H1 (cell line): ENCODE measurements around the gene RERE. TPM values are rescaled to one million over a fixed set of nuclear protein-coding genes. Genes with fewer than 3 reads are reported as not detected.

Experiments
- CTCF ChIA-PET: fragments of 300-600 bp; sonication (Branson Sonifier 250); formaldehyde crosslinking; loops from one replicate; lab custom pipeline; 2021; ENCODE audit not compliant: partially characterized antibody; lab: Charles Lee
- POLR2A ChIA-PET: fragments of 300-600 bp; sonication (Branson Sonifier 250); formaldehyde crosslinking; loops from one replicate; lab custom pipeline; 2021; ENCODE audit warnings: inconsistent platforms; ENCODE audit not compliant: partially characterized antibody; lab: Charles Lee
- DNase-seq, 2 experiments: peaks; one replicate each; pipeline versions ENCODE4 v3.0.0 to v3.0.0-alpha.2; 2010 to 2022; ENCODE audit warnings: low spot score in 2 of 2, low read depth in 1 of 2, mixed read lengths in 1 of 2
- FAIRE-seq: peaks from 2 replicates; lab custom pipeline; 2011; peaks lifted over from hg19 to GRCh38; lab: Jason Lieb, UNC
- H2AFZ ChIP-seq: 2 replicates; pipeline ENCODE4 v1.8.1; 2012; ENCODE audit warnings: low read length, inconsistent platforms
- H2AK5ac ChIP-seq: 2 replicates; pipeline ENCODE4 v1.6.1; 2013; ENCODE audit warnings: low read depth, low read length
- H2BK120ac ChIP-seq: replicated peaks from 2 replicates; pipeline ENCODE3; 2013; ENCODE audit warnings: low read depth, low read length, inconsistent platforms
- H2BK12ac ChIP-seq: 2 replicates; pipeline ENCODE4 v1.6.1; 2013; ENCODE audit warnings: low read depth, low read length
- H2BK15ac ChIP-seq: 2 replicates; pipeline ENCODE4 v1.6.1; 2013; ENCODE audit warnings: low read length
- H2BK20ac ChIP-seq: 2 replicates; pipeline ENCODE4 v1.6.1; 2013; ENCODE audit warnings: low read length
- H2BK5ac ChIP-seq: 2 replicates; pipeline ENCODE4 v1.6.1; 2013; ENCODE audit warnings: low read depth, low read length
- H3K14ac ChIP-seq: 2 replicates; pipeline ENCODE4 v1.6.1; 2013; ENCODE audit warnings: inconsistent platforms; ENCODE audit not compliant: insufficient read length
- H3K18ac ChIP-seq: 2 replicates; pipeline ENCODE4 v1.6.1; 2013; ENCODE audit warnings: low read length; ENCODE audit errors: extremely low read depth
- H3K23ac ChIP-seq: 2 replicates; pipeline ENCODE4 v1.6.1; 2013; ENCODE audit warnings: inconsistent platforms; ENCODE audit not compliant: insufficient read length
- H3K23me2 ChIP-seq: 2 replicates; pipeline ENCODE4 v1.6.1; 2013; ENCODE audit warnings: low read depth, low read length
- H3K27ac ChIP-seq: 2 replicates; pipeline ENCODE4 v1.6.1; 2011; ENCODE audit warnings: low read depth, low read length, inconsistent platforms
- H3K27me3 ChIP-seq, 4 experiments: replicated peaks in 1 of 4; 1 replicate in 1 of 4; 2 replicates in 3 of 4; pipeline versions ENCODE4 v1.6.1 to v1.8.1; 2011 to 2013; ENCODE audit warnings: low read length in 3 of 4, mild to moderate bottlenecking in 3 of 4, inconsistent platforms in 2 of 4, mixed read lengths in 2 of 4, moderate library complexity in 1 of 4; ENCODE audit not compliant: control insufficient read depth in 3 of 4, insufficient read depth in 3 of 4; ENCODE audit errors: extremely low read depth in 1 of 4
- H3K36me3 ChIP-seq, 4 experiments: 2 replicates each; pipeline versions ENCODE4 v1.6.1 to v1.8.1; 2011 to 2013; ENCODE audit warnings: mild to moderate bottlenecking in 4 of 4, low read length in 3 of 4, moderate library complexity in 2 of 4, control low read depth in 1 of 4, inconsistent platforms in 1 of 4; ENCODE audit not compliant: insufficient read depth in 4 of 4, control insufficient read depth in 2 of 4
- H3K4ac ChIP-seq: replicated peaks from 2 replicates; pipeline ENCODE3; 2013; ENCODE audit warnings: low read length, low read depth, mixed read lengths, inconsistent platforms; ENCODE audit not compliant: insufficient read length
- H3K4me1 ChIP-seq, 4 experiments: replicated peaks in 1 of 4; 1 replicate in 1 of 4; 2 replicates in 3 of 4; pipeline versions ENCODE4 v1.6.1 to v1.8.1; 2011 to 2013; ENCODE audit warnings: low read length in 3 of 4, inconsistent platforms in 2 of 4, mixed read lengths in 1 of 4; ENCODE audit not compliant: insufficient read depth in 4 of 4, control insufficient read depth in 3 of 4
- H3K4me2 ChIP-seq, 2 experiments: 2 replicates each; pipeline versions ENCODE4 v1.6.1 to v1.8.1; 2011 to 2013; ENCODE audit warnings: low read depth in 2 of 2, low read length in 2 of 2, control low read depth in 1 of 2, inconsistent platforms in 1 of 2, mild to moderate bottlenecking in 1 of 2; ENCODE audit not compliant: insufficient read depth in 1 of 2
- H3K4me3 ChIP-seq, 4 experiments: fragments of 200-600, 300-600 bp in 1 of 4; sonication (generic), shearing (Covaris generic), sonication (Bioruptor Twin) in 1 of 4; 2 replicates each; pipeline versions ENCODE4 v1.5.1 to v1.8.1; 2011 to 2016; ENCODE audit warnings: low read length in 4 of 4, low read depth in 3 of 4, control low read depth in 2 of 4, inconsistent platforms in 2 of 4, mild to moderate bottlenecking in 2 of 4, mixed read lengths in 1 of 4, moderate library complexity in 1 of 4; ENCODE audit not compliant: insufficient read depth in 2 of 4; ENCODE audit errors: extremely low read depth in 1 of 4
- H3K56ac ChIP-seq: replicated peaks from 2 replicates; pipeline ENCODE3; 2013; ENCODE audit warnings: low read depth, mild to moderate bottlenecking, mixed read lengths, low read length, inconsistent platforms; ENCODE audit not compliant: insufficient read length
- H3K79me1 ChIP-seq: 2 replicates; pipeline ENCODE4 v1.6.1; 2013; ENCODE audit warnings: low read depth, low read length, control low read depth
- H3K79me2 ChIP-seq, 2 experiments: 2 replicates each; pipeline versions ENCODE4 v1.6.1 to v1.8.1; 2012 to 2013; ENCODE audit warnings: low read length in 2 of 2, mild to moderate bottlenecking in 2 of 2, inconsistent platforms in 1 of 2; ENCODE audit not compliant: insufficient read depth in 2 of 2, control insufficient read depth in 1 of 2
- H3K9ac ChIP-seq, 4 experiments: replicated peaks in 1 of 4; 1 replicate in 1 of 4; 2 replicates in 3 of 4; pipeline versions ENCODE4 v1.6.1 to v1.8.1; 2011 to 2013; ENCODE audit warnings: low read depth in 3 of 4, low read length in 3 of 4, control low read depth in 2 of 4, mild to moderate bottlenecking in 2 of 4, moderate library complexity in 2 of 4, inconsistent platforms in 1 of 4; ENCODE audit errors: extremely low read depth in 1 of 4
- H3K9me3 ChIP-seq, 2 experiments: 2 replicates each; pipeline versions ENCODE4 v1.6.1 to v1.8.1; 2012 to 2013; ENCODE audit warnings: mild to moderate bottlenecking in 2 of 2, moderate library complexity in 2 of 2, control low read depth in 1 of 2, inconsistent platforms in 1 of 2, low read depth in 1 of 2, low read length in 1 of 2, mixed read lengths in 1 of 2; ENCODE audit not compliant: insufficient read depth in 2 of 2
- H4K20me1 ChIP-seq, 2 experiments: replicated peaks in 1 of 2; 2 replicates each; pipeline versions ENCODE3 to v1.8.1; 2011 to 2013; ENCODE audit warnings: inconsistent platforms in 2 of 2, low read length in 2 of 2, mild to moderate bottlenecking in 1 of 2; ENCODE audit not compliant: insufficient read depth in 2 of 2, control insufficient read depth in 1 of 2
- H4K5ac ChIP-seq: 2 replicates; pipeline ENCODE4 v1.6.1; 2013; ENCODE audit warnings: low read length, low read depth, mixed read lengths, inconsistent platforms; ENCODE audit not compliant: insufficient read length
- H4K8ac ChIP-seq: 2 replicates; pipeline ENCODE4 v1.8.0; 2013; ENCODE audit warnings: mild to moderate bottlenecking, moderate library complexity, low read length, inconsistent platforms; ENCODE audit not compliant: insufficient read depth; ENCODE audit errors: extremely low read depth
- H4K91ac ChIP-seq: replicated peaks from 2 replicates; pipeline ENCODE3; 2013; ENCODE audit warnings: low read length, mixed read lengths, inconsistent platforms; ENCODE audit not compliant: insufficient read length
- CBX8 ChIP-seq: fragments of 300-800, 300-1000 bp; sonication (generic); IDR thresholded peaks from 2 replicates; pipeline ENCODE4 v1.7.1; 2016; ENCODE audit warnings: low read depth, low read length, borderline replicate concordance
- FOSL1 ChIP-seq: IDR thresholded peaks from 2 replicates; pipeline ENCODE4 v1.6.1; 2011; ENCODE audit warnings: mild to moderate bottlenecking, low read depth, low read length, moderate library complexity; ENCODE audit not compliant: insufficient read depth
- KDM4A ChIP-seq: IDR thresholded peaks from one replicate; pipeline ENCODE4 v1.7.1; 2012; ENCODE audit warnings: low read depth, mild to moderate bottlenecking, moderate library complexity, low read length, inconsistent platforms; ENCODE audit not compliant: severe bottlenecking
- NANOG ChIP-seq: IDR thresholded peaks from 2 replicates; pipeline ENCODE4 v1.6.1; 2011; ENCODE audit warnings: low read length, low read depth, mild to moderate bottlenecking, inconsistent platforms; ENCODE audit not compliant: insufficient read depth, poor library complexity, severe bottlenecking
- RAD21 ChIP-seq, 2 experiments: IDR thresholded peaks in 1 of 2; conservative IDR thresholded peaks in 1 of 2; 2 replicates each; pipeline ENCODE4 v1.6.1; 2011; ENCODE audit warnings: low read depth in 2 of 2, low read length in 2 of 2, improper control_type of control experiment in 1 of 2, inconsistent platforms in 1 of 2, mild to moderate bottlenecking in 1 of 2, moderate library complexity in 1 of 2
- TBP ChIP-seq: IDR thresholded peaks from 2 replicates; pipeline ENCODE4 v1.6.1; 2011; ENCODE audit warnings: low read depth, low read length, improper control_type of control experiment
- USF2 ChIP-seq: IDR thresholded peaks from 2 replicates; pipeline ENCODE4 v1.6.1; 2011; ENCODE audit warnings: low read length, improper control_type of control experiment
- YY1 ChIP-seq: IDR thresholded peaks from 2 replicates; pipeline ENCODE4 v1.6.1; 2011; ENCODE audit warnings: low read depth, mild to moderate bottlenecking, low read length
- WGBS, 2 experiments: shearing (Covaris generic) in 1 of 2; methylation state at CpG; one replicate each; pipeline versions ENCODE4 v1.1.6 to v1.1.7; 2013 to 2015; ENCODE audit warnings: low lambda C conversion rate in 2 of 2, mixed read lengths in 2 of 2, inconsistent platforms in 1 of 2, low coverage in 1 of 2, missing lambda C conversion rate in 1 of 2; ENCODE audit not compliant: insufficient replicate concordance in 2 of 2, insufficient coverage in 1 of 2, insufficient read length in 1 of 2; ENCODE audit errors: extremely low coverage in 1 of 2, missing lambda C conversion rate in 1 of 2; 5-methylcytosine and 5-hydroxymethylcytosine counted together
- polyA plus RNA-seq, 7 experiments: library from polyadenylated mRNA; depleted of rRNA in 3 of 7; stranded (reverse) in 5 of 7; unstranded in 2 of 7; fragments of >200 nt in 5 of 7; fragments of 200-250 nt in 2 of 7; gene quantifications; 1 replicate in 5 of 7; 2 replicates in 1 of 7; 4 replicates in 1 of 7; pipeline versions ENCODE4 v1.2.1 to v1.2.3, GENCODE V29; 2011 to 2013; ENCODE audit warnings: missing spikeins in 2 of 7, mixed read lengths in 2 of 7
- total RNA-seq: library from RNA; stranded (reverse); fragmentation: NEBNext Ultra II Directional; extraction: Animal tissue kit (Norgen Biotek cat#: 25700); gene quantifications from 2 replicates; pipeline ENCODE4 v1.2.1, GENCODE V29; 2021

RERE gene
- total and polyA plus RNA-seq, 2 of the 8 experiments (the other 6 are each of a cell fraction or from before 2014, with no cell fraction given): 15.3 to 142 TPM

- Histone ChIP-seq H4K91ac (no peak overlapping the region), H3K9me3 (no peaks in the 10 kb centered on the region), H3K14ac (no peak overlapping the region), H4K20me1 (peaks cover 42 to 56% of the 10 kb centered on the region in 2 experiments), H3K56ac (no peak overlapping the region), H2BK15ac (no peak overlapping the region), H2BK120ac (no peak overlapping the region), H3K79me2 (peaks cover 51 to 100% of the 10 kb centered on the region in 2 experiments), H4K8ac (no peak overlapping the region), H3K27ac (no peak overlapping the region), H3K23ac (no peak overlapping the region), H2BK20ac (no peak overlapping the region), H3K27me3 (no peaks in the 10 kb centered on the region), H3K23me2 (no peaks in the 10 kb centered on the region), H3K18ac (peak overlapping the region; percentile 3; the same call in 1 of the 2 replicates), H3K4me1 (peaks cover 0 to 31% (median 13%) of the 10 kb centered on the region in 4 experiments; a peak in 4 of 7 replicates), H3K79me1 (peaks cover 20% of the 10 kb centered on the region), H4K5ac (no peak overlapping the region), H2BK12ac (no peak overlapping the region), H2BK5ac (0 out of 2 replicates have a peak overlapping the region, but pooled peaks have one; percentile 28), H3K4me2 (no peak overlapping the region), H2AK5ac (0 out of 2 replicates have a peak overlapping the region, but pooled peaks have one; percentile 25), H2AFZ (no peak overlapping the region), H3K4me3 (no peak overlapping the region), H3K4ac (peak overlapping the region; percentile 27), H3K9ac (no peak overlapping the region), H3K36me3 (no peaks in the 10 kb centered on the region)
- POLR2A ChIA-PET: interaction anchor here (1.0 to 1.2 kb wide), 2 partner anchors 12 to 40 kb away, joined by 3 to 6 read pairs; no protein-coding TSS in a partner anchor
- CTCF ChIA-PET: interaction anchor here (0.8 to 2.4 kb wide), 5 partner anchors 8 to 103 kb away, joined by 3 to 11 read pairs (median 3); no protein-coding TSS in a partner anchor
- FAIRE-seq: no peak
- no peak for DNase-seq
- TF ChIP-seq CBX8: no peak
- no peak for TF ChIP-seq FOSL1
- TF ChIP-seq KDM4A: no peak
- no peak for TF ChIP-seq TBP
- no peak for TF ChIP-seq YY1
- TF ChIP-seq RAD21 (IDR thresholded peaks at IDR 0.05 in 1 of 2, conservative IDR thresholded peaks at IDR 0.05 in 1 of 2; ENCODE audit: low read depth in 2 of 2, low read length in 2 of 2): no peak
- no peak for TF ChIP-seq NANOG
- TF ChIP-seq USF2: no peak
- whole genome bisulfite sequencing, 2 experiments: 89% methylated on average over 2 of the region's 2 CpGs; no CpG with 5 or more reads in 1 of the 2 experiments
Observed at GRCh38 chr1:8663915-8664329, 153.5 kb downstream of the RERE start.
